OCI-LY7 (cell line): ENCODE data around the gene ZMIZ1. TPM values are rescaled to one million over a fixed set of nuclear protein-coding genes. Genes with fewer than 3 reads are reported as not detected.

Experiments used
- BruUV-seq: library from RNA; stranded (reverse); fragments of 400-500 nt; replicated peaks from 2 replicates; lab custom pipeline; 2021; lab: Mats Ljungman, UMichigan
- CTCF ChIA-PET: fragments of 300-600 bp; sonication (Branson Sonifier 250); formaldehyde crosslinking; loops from one replicate; lab custom pipeline; 2022; ENCODE audit warnings: antibody characterized with exemption; ENCODE audit not compliant: unreplicated experiment; lab: Charles Lee
- POLR2A ChIA-PET: fragments of 300-600 bp; sonication (Branson Sonifier 250); formaldehyde crosslinking; loops from one replicate; lab custom pipeline; 2022; ENCODE audit warnings: antibody characterized with exemption; lab: Charles Lee
- DNase-seq: peaks from one replicate; pipeline ENCODE4 v3.0.0-alpha.2; 2015; ENCODE audit warnings: low spot score
- H2AFZ ChIP-seq: fragments of 200-600 bp; sonication (generic), shearing (Covaris generic); 2 replicates; pipeline ENCODE4 v1.6.1; 2014; ENCODE audit warnings: mild to moderate bottlenecking, antibody characterized with exemption, low read length, moderate library complexity
- H3K27ac ChIP-seq: fragments of 200-600 bp; sonication (generic); 2 replicates; pipeline ENCODE4 v1.5.1; 2014; ENCODE audit warnings: mixed run types, low read depth, mild to moderate bottlenecking, moderate library complexity, low read length, inconsistent platforms; ENCODE audit not compliant: poor library complexity, severe bottlenecking
- H3K36me3 ChIP-seq: fragments of 200-600 bp; sonication (generic); 2 replicates; pipeline ENCODE4 v1.6.1; 2014; ENCODE audit warnings: mild to moderate bottlenecking, antibody characterized with exemption, low read length, moderate library complexity, mixed read lengths; ENCODE audit not compliant: insufficient read depth
- H3K4me1 ChIP-seq: fragments of 200-600 bp; sonication (generic); 2 replicates; pipeline ENCODE4 v1.5.1; 2014; ENCODE audit warnings: mild to moderate bottlenecking, low read length; ENCODE audit not compliant: insufficient read depth, poor library complexity, severe bottlenecking
- H3K4me2 ChIP-seq: fragments of 200-600 bp; sonication (generic); 2 replicates; pipeline ENCODE4 v1.6.1; 2014; ENCODE audit warnings: mild to moderate bottlenecking, low read length
- H3K4me3 ChIP-seq: fragments of 200-600 bp; sonication (generic); 2 replicates; pipeline ENCODE4 v1.5.1; 2014; ENCODE audit warnings: mild to moderate bottlenecking, low read depth, low read length; ENCODE audit not compliant: poor library complexity, severe bottlenecking
- H3K79me2 ChIP-seq: fragments of 200-600 bp; sonication (generic); 2 replicates; pipeline ENCODE4 v1.6.1; 2016; ENCODE audit warnings: low read depth, mild to moderate bottlenecking, low read length, moderate library complexity, mixed read lengths; ENCODE audit not compliant: insufficient read depth
- H3K9me2 ChIP-seq: fragments of 200-600 bp; sonication (generic); 2 replicates; pipeline ENCODE4 v1.6.1; 2016; ENCODE audit warnings: mild to moderate bottlenecking, low read length, mixed read lengths; ENCODE audit not compliant: insufficient read depth
- H3K9me3 ChIP-seq: fragments of 200-600 bp; sonication (generic); 2 replicates; pipeline ENCODE4 v1.6.1; 2014; ENCODE audit warnings: mild to moderate bottlenecking, mixed run types, low read length, mixed read lengths
- H4K20me1 ChIP-seq: fragments of 200-600 bp; sonication (generic); 2 replicates; pipeline ENCODE4 v1.6.1; 2014; ENCODE audit warnings: mild to moderate bottlenecking, antibody characterized with exemption, low read length, moderate library complexity, mixed read lengths; ENCODE audit not compliant: insufficient read depth
- EZH2phosphoT487 ChIP-seq: fragments of 200-600 bp; sonication (generic); IDR thresholded peaks from 2 replicates; pipeline ENCODE4 v1.6.1; 2018; ENCODE audit warnings: low read depth, borderline replicate concordance, mild to moderate bottlenecking, mixed run types, antibody characterized with exemption, low read length, moderate library complexity, mixed read lengths
- intact Hi-C: fragments of 100-400 bp; cut with micrococcal nuclease; formaldehyde crosslinking; loops from one replicate; pipeline ENCODE4 v1.10.0; 2022; ENCODE audit not compliant: unreplicated experiment
- total RNA-seq, 2 experiments: library from RNA; depleted of rRNA in 1 of 2; stranded (reverse); fragments of >200 nt in 1 of 2; shearing (Covaris generic) in 1 of 2; gene quantifications; 2 replicates each; pipeline ENCODE4 v1.2.3, GENCODE V29; 2014 to 2022
- TF ChIP-seq, protein P1 (sequence below): fragments of 200-600 bp; sonication (generic); conservative IDR thresholded peaks from 2 replicates; pipeline ENCODE4 v1.5.1; 2014; ENCODE audit warnings: mild to moderate bottlenecking, antibody characterized with exemption, low read length, moderate library complexity, mixed read lengths

Gene ZMIZ1
- total RNA-seq, 2 experiments from 2014 or later: 20.4 to 66.9 TPM

DNA sequence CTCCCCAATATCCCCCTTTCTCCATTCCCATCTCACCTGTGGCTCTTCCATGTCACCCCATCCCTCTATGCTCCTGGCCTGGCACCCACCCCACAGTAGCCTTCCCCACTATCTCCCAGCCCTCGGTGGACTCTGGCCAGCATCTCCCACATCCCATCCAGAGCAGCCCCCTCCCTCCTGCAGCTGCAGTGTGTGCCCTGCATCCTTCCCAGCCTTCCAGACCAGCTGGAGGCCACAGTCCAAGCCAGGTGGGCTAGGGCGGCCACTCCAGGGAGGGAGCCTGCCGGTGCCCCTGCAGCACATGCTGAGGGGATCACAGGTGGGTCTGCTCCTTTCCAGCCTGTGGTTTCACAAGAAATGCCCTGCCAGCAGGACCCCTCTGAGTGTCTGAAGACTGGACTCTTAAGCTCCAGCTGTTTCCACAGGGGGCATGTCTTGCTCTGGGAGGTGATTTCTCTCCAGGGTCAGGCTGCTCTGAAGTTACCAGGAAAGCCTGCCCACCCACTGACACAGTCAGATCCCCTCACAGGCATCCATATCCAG lies 187.6 kb downstream of the ZMIZ1 start:
- intact Hi-C loops: no loop called here
- Histone ChIP-seq H3K9me3 (no peaks in the 10 kb centered on the region), H2AFZ (no peak overlapping the region), H3K4me1 (peaks cover 32% of the 10 kb centered on the region), H3K9me2 (no peaks in the 10 kb centered on the region), H3K4me2 (no peak overlapping the region), H3K36me3 (peaks cover 14% of the 10 kb centered on the region; the same call in 1 of the 2 replicates), H4K20me1 (peaks cover 14% of the 10 kb centered on the region), H3K4me3 (no peak overlapping the region), H3K79me2 (peaks cover 55% of the 10 kb centered on the region), H3K27ac (no peak overlapping the region)
- ChIA-PET POLR2A (interaction anchor here (0.7 kb wide), 1 partner anchor 12 kb away, joined by 3 read pairs; no protein-coding TSS in a partner anchor), CTCF (no interaction called here)
- BruUV-seq: no TSS peak
- TF ChIP-seq, protein P1, sequence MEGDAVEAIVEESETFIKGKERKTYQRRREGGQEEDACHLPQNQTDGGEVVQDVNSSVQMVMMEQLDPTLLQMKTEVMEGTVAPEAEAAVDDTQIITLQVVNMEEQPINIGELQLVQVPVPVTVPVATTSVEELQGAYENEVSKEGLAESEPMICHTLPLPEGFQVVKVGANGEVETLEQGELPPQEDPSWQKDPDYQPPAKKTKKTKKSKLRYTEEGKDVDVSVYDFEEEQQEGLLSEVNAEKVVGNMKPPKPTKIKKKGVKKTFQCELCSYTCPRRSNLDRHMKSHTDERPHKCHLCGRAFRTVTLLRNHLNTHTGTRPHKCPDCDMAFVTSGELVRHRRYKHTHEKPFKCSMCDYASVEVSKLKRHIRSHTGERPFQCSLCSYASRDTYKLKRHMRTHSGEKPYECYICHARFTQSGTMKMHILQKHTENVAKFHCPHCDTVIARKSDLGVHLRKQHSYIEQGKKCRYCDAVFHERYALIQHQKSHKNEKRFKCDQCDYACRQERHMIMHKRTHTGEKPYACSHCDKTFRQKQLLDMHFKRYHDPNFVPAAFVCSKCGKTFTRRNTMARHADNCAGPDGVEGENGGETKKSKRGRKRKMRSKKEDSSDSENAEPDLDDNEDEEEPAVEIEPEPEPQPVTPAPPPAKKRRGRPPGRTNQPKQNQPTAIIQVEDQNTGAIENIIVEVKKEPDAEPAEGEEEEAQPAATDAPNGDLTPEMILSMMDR: no peak
- no peak for TF ChIP-seq EZH2phosphoT487
- no peak for DNase-seq

DNA sequence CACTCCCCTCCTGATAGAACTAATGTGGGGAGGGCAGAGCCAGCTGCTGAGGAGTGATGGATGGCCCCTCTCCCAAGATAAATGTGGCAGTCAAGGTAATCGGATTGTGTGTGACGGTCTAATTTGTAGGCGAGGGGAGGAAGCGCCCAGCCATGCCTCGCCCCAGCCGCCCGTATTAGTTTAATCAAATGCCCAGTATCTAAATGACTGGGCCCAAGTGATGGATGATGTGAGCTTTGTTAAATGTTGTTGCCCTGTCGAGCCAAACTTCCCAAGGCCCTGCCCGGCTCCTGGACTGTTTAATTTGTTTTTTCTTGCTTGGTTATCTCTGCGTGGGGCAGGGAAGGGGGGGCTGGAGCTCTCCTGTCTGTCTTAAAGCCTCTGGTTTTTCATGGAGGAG lies 190.1 kb downstream of the ZMIZ1 start:
- H3K36me3 ChIP-seq: peaks cover 21% of the 10 kb centered on the region; the same call in 1 of the 2 replicates
- H3K79me2 ChIP-seq: peaks cover 41% of the 10 kb centered on the region; the same call in 1 of the 2 replicates
- ChIA-PET POLR2A (interaction anchor here (1.2 to 6.2 kb wide), 2 partner anchors 9 to 14 kb away, joined by 3 to 60 read pairs; no protein-coding TSS in a partner anchor), CTCF (no interaction called here)
- peaks cover 21% of the 10 kb centered on the region for H4K20me1 ChIP-seq
- no peaks in the 10 kb centered on the region for H3K9me3 ChIP-seq
- no TSS peak for BruUV-seq
- no peak overlapping the region for H2AFZ ChIP-seq
- no peak for DNase-seq
- no peak overlapping the region for H3K27ac ChIP-seq
- H3K4me2 ChIP-seq: no peak overlapping the region
- no peak overlapping the region for H3K4me3 ChIP-seq
- no peaks in the 10 kb centered on the region for H3K9me2 ChIP-seq
- TF ChIP-seq EZH2phosphoT487: no peak
- TF ChIP-seq, protein P1: no peak
- intact Hi-C loops: no loop called here
- peaks cover 37% of the 10 kb centered on the region for H3K4me1 ChIP-seq

DNA sequence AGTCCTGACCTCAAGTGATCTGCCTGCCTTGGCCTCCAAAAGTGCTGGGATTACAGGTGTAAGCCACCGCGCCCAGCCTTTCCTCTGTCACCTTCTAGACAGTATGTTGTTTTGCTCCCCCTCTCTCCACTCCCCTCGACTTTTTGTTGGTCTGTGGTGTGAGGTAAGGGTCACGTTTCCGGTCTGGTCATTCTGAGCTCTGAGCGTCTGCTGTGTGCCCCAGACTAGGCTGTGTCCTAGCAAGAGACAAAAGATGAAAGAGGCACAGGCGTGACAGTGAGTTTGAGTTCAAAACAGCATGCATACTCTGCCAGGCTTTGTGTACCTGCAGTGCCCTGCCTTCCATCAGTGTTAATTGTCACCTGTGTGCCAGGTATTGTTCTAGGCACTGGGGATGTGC lies 191.1 kb downstream of the ZMIZ1 start:
- Histone ChIP-seq H3K27ac (no peak overlapping the region), H3K4me3 (no peak overlapping the region), H3K4me1 (peaks cover 37% of the 10 kb centered on the region), H2AFZ (no peak overlapping the region), H3K9me3 (no peaks in the 10 kb centered on the region), H3K79me2 (peaks cover 40% of the 10 kb centered on the region; the same call in 1 of the 2 replicates), H3K4me2 (no peak overlapping the region), H3K9me2 (no peaks in the 10 kb centered on the region), H3K36me3 (peaks cover 21% of the 10 kb centered on the region; the same call in 1 of the 2 replicates), H4K20me1 (peaks cover 16% of the 10 kb centered on the region)
- no TSS peak for BruUV-seq
- TF ChIP-seq, protein P1: no peak
- TF ChIP-seq EZH2phosphoT487: no peak
- CTCF ChIA-PET: no interaction called here
- intact Hi-C loops: no loop called here
- no peak for DNase-seq
- POLR2A ChIA-PET: interaction anchor here (0.9 to 6.2 kb wide), 3 partner anchors 10 to 24 kb away, joined by 3 to 60 read pairs (median 5); no protein-coding TSS in a partner anchor
